ENCODE data around the gene KRTAP10-3.
"Not testable (repeated sequence)": the region's sequence is repeated elsewhere in the genome, so short reads cannot be mapped to it uniquely, and the experiment has no call there.

Gene KRTAP10-3

GRCh38 chr21:44568261-44568660 lies 9.7 kb upstream of the KRTAP10-3 start:
- no peak overlapping the region for H3K27ac ChIP-seq
- no peak for DNase-seq (ENCODE audit: low spot score)
- ChIA-PET CTCF (no interaction called here), POLR2A (ENCODE audit: low non-redundant PET) (no interaction called here)
- TF ChIP-seq CTCF (conservative IDR thresholded peaks at IDR 0.05; ENCODE audit: low read depth), result no peak

GRCh38 chr21:44567481-44568171 lies 9.0 kb upstream of the KRTAP10-3 start:
- TF ChIP-seq CTCF (conservative IDR thresholded peaks at IDR 0.05; ENCODE audit: low read depth), result no peak
- CTCF ChIA-PET, result no interaction called here

GRCh38 chr21:44566403-44566802 lies 7.8 kb upstream of the KRTAP10-3 start:
- DNase-seq (ENCODE audit: low spot score), result no peak
- CTCF ChIA-PET, result no interaction called here
- no peak for TF ChIP-seq CTCF (conservative IDR thresholded peaks at IDR 0.05; ENCODE audit: low read depth)
- H3K27ac ChIP-seq, result no peak overlapping the region
- POLR2A ChIA-PET (ENCODE audit: low non-redundant PET), result no interaction called here

More at GRCh38 chr21:44567481-44568171, 9.0 kb upstream of the KRTAP10-3 start:
- no peak for DNase-seq (ENCODE audit: low spot score)
- POLR2A ChIA-PET (ENCODE audit: low non-redundant PET), result no interaction called here
- H3K27ac ChIP-seq, result no peak overlapping the region

GRCh38 chr21:44564886-44565598 lies 6.4 kb upstream of the KRTAP10-3 start:
- TF ChIP-seq CTCF (conservative IDR thresholded peaks at IDR 0.05; ENCODE audit: low read depth), result no peak
- no peak overlapping the region for H3K27ac ChIP-seq
- DNase-seq (ENCODE audit: low spot score), result no peak
- ChIA-PET CTCF (no interaction called here), POLR2A (ENCODE audit: low non-redundant PET) (no interaction called here)

- CTCF ChIA-PET, result no interaction called here
- no peak overlapping the region for H3K27ac ChIP-seq
- DNase-seq (ENCODE audit: low spot score), result no peak
- POLR2A ChIA-PET (ENCODE audit: low non-redundant PET), result no interaction called here
- no peak for TF ChIP-seq CTCF (conservative IDR thresholded peaks at IDR 0.05; ENCODE audit: low read depth)
Observed at GRCh38 chr21:44564099-44564498, 5.5 kb upstream of the KRTAP10-3 start.

- CTCF ChIA-PET, result interaction anchor here (0.7 kb wide), 1 partner anchor 44 kb away, joined by 3 read pairs; no protein-coding TSS in a partner anchor
- H3K27ac ChIP-seq, result not testable (repeated sequence)
Observed at GRCh38 chr21:44558329-44558675, 293 bp downstream of the KRTAP10-3 start.

More at GRCh38 chr21:44558329-44558675, 293 bp downstream of the KRTAP10-3 start:
- DNase-seq (ENCODE audit: low spot score); POLR2A ChIA-PET (ENCODE audit: low non-redundant PET): not testable (repeated sequence)

All from RWPE1 (cell line).